ENCODE data around the gene PRDM2. TPM values are rescaled to one million over a fixed set of nuclear protein-coding genes. Genes with fewer than 3 reads are reported as not detected.

PRDM2 gene
- total RNA-seq, 3 donors from 2014 or later (not counting 1 experiment from before 2014, with no cell fraction given) = 168 to 193 (median 184) TPM

- H3K9me3 Mint-ChIP-seq = no peaks in the 10 kb centered on the region
- intact Hi-C loops (cut with micrococcal nuclease) = no loop called here
These were observed 59.1 kb downstream of the PRDM2 start for GRCh38 chr1:13759072-13759471.

GRCh38 chr1:13760340-13760739, 60.4 kb downstream of the PRDM2 start:
- Histone ChIP-seq H3K9me3 (ENCODE audit: control insufficient read depth, insufficient read depth, low read length) (no peaks in the 10 kb centered on the region), H3K36me3 (ENCODE audit: control insufficient read depth, insufficient read depth, low read length) (peaks cover 3% of the 10 kb centered on the region), H3K4me1 (ENCODE audit: control insufficient read depth, insufficient read depth, low read length) (peaks cover 38% of the 10 kb centered on the region), H3K27ac (ENCODE audit: low read length) (no peak overlapping the region), H3K27me3 (ENCODE audit: control insufficient read depth, insufficient read depth, low read length) (no peaks in the 10 kb centered on the region), H3K4me3 (ENCODE audit: low read length) (no peak overlapping the region)
- intact Hi-C loops (cut with micrococcal nuclease) = no loop called here
- no peaks in the 10 kb centered on the region for H3K27me3 Mint-ChIP-seq (ENCODE audit: low read depth in 2 of 2)
- H3K4me1 Mint-ChIP-seq = peaks cover 82% of the 10 kb centered on the region in 2 donors
- 100% methylated on average over 2 of the region's 2 CpGs for WGBS (ENCODE audit: insufficient coverage)
- DNase-seq (no peak), ATAC-seq (no peak)
- TF ChIP-seq CTCF (IDR thresholded peaks at IDR 0.05) = no peak
- peak overlapping the region; percentile 17 for H3K4me3 Mint-ChIP-seq
- H3K36me3 Mint-ChIP-seq = no peaks in the 10 kb centered on the region
- H3K27ac Mint-ChIP-seq = peak overlapping the region in 1 of 2 donors; percentile 29
- no peaks in the 10 kb centered on the region for H3K9me3 Mint-ChIP-seq

More at GRCh38 chr1:13759072-13759471, 59.1 kb downstream of the PRDM2 start:
- H3K27me3 Mint-ChIP-seq (ENCODE audit: low read depth in 2 of 2) = no peaks in the 10 kb centered on the region
- H3K27ac Mint-ChIP-seq = peak overlapping the region; percentile 49 to 58
- Histone ChIP-seq H3K27me3 (ENCODE audit: control insufficient read depth, insufficient read depth, low read length) (no peaks in the 10 kb centered on the region), H3K4me1 (ENCODE audit: control insufficient read depth, insufficient read depth, low read length) (peaks cover 35% of the 10 kb centered on the region), H3K9me3 (ENCODE audit: control insufficient read depth, insufficient read depth, low read length) (no peaks in the 10 kb centered on the region), H3K4me3 (ENCODE audit: low read length) (no peak overlapping the region), H3K27ac (ENCODE audit: low read length) (no peak overlapping the region), H3K36me3 (ENCODE audit: control insufficient read depth, insufficient read depth, low read length) (peaks cover 3% of the 10 kb centered on the region)
- H3K4me1 Mint-ChIP-seq = peaks cover 80% of the 10 kb centered on the region in 2 donors
- H3K36me3 Mint-ChIP-seq = no peaks in the 10 kb centered on the region
- DNase-seq = peak in 1 of 2 donors; percentile 35
- 87% methylated on average over 2 of the region's 4 CpGs for WGBS (ENCODE audit: insufficient coverage)
- H3K4me3 Mint-ChIP-seq = peak overlapping the region; percentile 47
- ATAC-seq = peak in 1 of 3 donors; percentile 24
- no peak for TF ChIP-seq CTCF (IDR thresholded peaks at IDR 0.05)

- H3K9me3 ChIP-seq (ENCODE audit: control insufficient read depth, insufficient read depth, low read length) = no peaks in the 10 kb centered on the region
- Mint-ChIP-seq H3K36me3 (no peaks in the 10 kb centered on the region), H3K4me3 (no peak overlapping the region), H3K9me3 (no peaks in the 10 kb centered on the region), H3K27me3 (ENCODE audit: low read depth in 2 of 2) (no peaks in the 10 kb centered on the region), H3K4me1 (peaks cover 87 to 88% of the 10 kb centered on the region in 2 donors), H3K27ac (peak overlapping the region in 1 of 2 donors; percentile 63)
- DNase-seq (no peak), ATAC-seq (no peak)
- peaks cover 3% of the 10 kb centered on the region for H3K36me3 ChIP-seq (ENCODE audit: control insufficient read depth, insufficient read depth, low read length)
- intact Hi-C loops (cut with micrococcal nuclease) = no loop called here
- H3K27ac ChIP-seq (ENCODE audit: low read length) = no peak overlapping the region
- H3K4me3 ChIP-seq (ENCODE audit: low read length) = no peak overlapping the region
- TF ChIP-seq CTCF (IDR thresholded peaks at IDR 0.05) = no peak
- WGBS (ENCODE audit: insufficient coverage) = 70% methylated on average over 4 of the region's 5 CpGs
- H3K4me1 ChIP-seq (ENCODE audit: control insufficient read depth, insufficient read depth, low read length) = peaks cover 37% of the 10 kb centered on the region
- H3K27me3 ChIP-seq (ENCODE audit: control insufficient read depth, insufficient read depth, low read length) = no peaks in the 10 kb centered on the region
These were observed 60.9 kb downstream of the PRDM2 start for GRCh38 chr1:13760921-13761320.

GRCh38 chr1:13761883-13762282, 61.9 kb downstream of the PRDM2 start:
- H3K4me3 Mint-ChIP-seq = no peak overlapping the region
- H3K4me1 Mint-ChIP-seq = peaks cover 85 to 87% of the 10 kb centered on the region in 2 donors
- 94% methylated on average over 9 of the region's 9 CpGs for WGBS (ENCODE audit: insufficient coverage)
- no peak for ATAC-seq
- H3K27me3 Mint-ChIP-seq (ENCODE audit: low read depth in 2 of 2) = no peaks in the 10 kb centered on the region
- no peaks in the 10 kb centered on the region for H3K36me3 Mint-ChIP-seq
- Histone ChIP-seq H3K9me3 (ENCODE audit: control insufficient read depth, insufficient read depth, low read length) (no peaks in the 10 kb centered on the region), H3K27ac (ENCODE audit: low read length) (no peak overlapping the region), H3K4me1 (ENCODE audit: control insufficient read depth, insufficient read depth, low read length) (peaks cover 37% of the 10 kb centered on the region), H3K36me3 (ENCODE audit: control insufficient read depth, insufficient read depth, low read length) (peaks cover 3% of the 10 kb centered on the region), H3K27me3 (ENCODE audit: control insufficient read depth, insufficient read depth, low read length) (no peaks in the 10 kb centered on the region), H3K4me3 (ENCODE audit: low read length) (no peak overlapping the region)
- H3K27ac Mint-ChIP-seq = peak overlapping the region in 1 of 2 donors; percentile 69
- DNase-seq = no peak
- TF ChIP-seq CTCF (IDR thresholded peaks at IDR 0.05) = no peak
- H3K9me3 Mint-ChIP-seq = no peaks in the 10 kb centered on the region
- intact Hi-C loops (cut with micrococcal nuclease) = no loop called here
